DOHH2 (cell line): ENCODE results near the gene SLC29A4.

ENCODE experiments used
- H3F3A ChIP-seq: fragments of 200-600 bp; sonication (generic), shearing (Covaris generic); 2 replicates; pipeline ENCODE4 v1.6.0; 2016; ENCODE audit warnings: antibody characterized with exemption, mild to moderate bottlenecking; ENCODE audit not compliant: control insufficient read depth, insufficient read depth
- H3K27ac ChIP-seq: fragments of 200-600 bp; sonication (generic); 2 replicates; pipeline ENCODE4 v1.5.1; 2014; ENCODE audit warnings: low read depth, mild to moderate bottlenecking, low read length, moderate library complexity
- H3K27me3 ChIP-seq: fragments of 200-600 bp; sonication (generic); 2 replicates; pipeline ENCODE4 v1.6.1; 2014; ENCODE audit warnings: mild to moderate bottlenecking, low read length, mixed read lengths; ENCODE audit not compliant: control insufficient read depth
- H3K36me3 ChIP-seq: fragments of 200-600 bp; sonication (generic); 2 replicates; pipeline ENCODE4 v1.6.1; 2014; ENCODE audit warnings: mild to moderate bottlenecking, low read length, moderate library complexity, mixed read lengths; ENCODE audit not compliant: control insufficient read depth
- H3K4me1 ChIP-seq: fragments of 200-600 bp; sonication (generic); 2 replicates; pipeline ENCODE4 v1.6.1; 2014; ENCODE audit warnings: mild to moderate bottlenecking, low read length, mixed read lengths; ENCODE audit not compliant: control insufficient read depth
- H3K4me2 ChIP-seq: fragments of 200-600 bp; sonication (generic); 2 replicates; pipeline ENCODE4 v1.6.0; 2014; ENCODE audit warnings: mild to moderate bottlenecking, low read length, moderate library complexity
- H3K4me3 ChIP-seq: fragments of 200-600 bp; sonication (generic); 2 replicates; pipeline ENCODE4 v1.5.1; 2014; ENCODE audit warnings: mild to moderate bottlenecking, low read length, mixed read lengths
- H3K79me2 ChIP-seq: fragments of 200-600 bp; sonication (generic); 2 replicates; pipeline ENCODE4 v1.6.1; 2014; ENCODE audit warnings: mild to moderate bottlenecking, low read length, mixed read lengths; ENCODE audit not compliant: control insufficient read depth
- H3K9me2 ChIP-seq: fragments of 200-600 bp; sonication (generic); replicated peaks from 2 replicates; pipeline ENCODE4 v1.6.1; 2014; ENCODE audit warnings: mild to moderate bottlenecking, low read length, mixed read lengths; ENCODE audit not compliant: control insufficient read depth
- H3K9me3 ChIP-seq: fragments of 200-600 bp; sonication (generic); 2 replicates; pipeline ENCODE4 v1.6.1; 2014; ENCODE audit warnings: antibody characterized with exemption, low read length, mixed read lengths; ENCODE audit not compliant: control insufficient read depth, insufficient read depth
- H4K20me1 ChIP-seq: fragments of 200-600 bp; sonication (generic); 2 replicates; pipeline ENCODE4 v1.6.0; 2014; ENCODE audit warnings: low read depth, mild to moderate bottlenecking, antibody characterized with exemption, low read length, moderate library complexity; ENCODE audit not compliant: control insufficient read depth, insufficient read depth
- CTCF ChIP-seq: fragments of 200-600 bp; sonication (generic); IDR thresholded peaks from one replicate; pipeline ENCODE4 v1.5.1; 2014; ENCODE audit warnings: antibody characterized with exemption, mild to moderate bottlenecking, low read depth, low read length; ENCODE audit not compliant: poor library complexity, severe bottlenecking
- EZH2phosphoT487 ChIP-seq: fragments of 200-600 bp; sonication (generic); IDR thresholded peaks from 2 replicates; pipeline ENCODE4 v1.6.1; 2017; ENCODE audit warnings: borderline replicate concordance, mild to moderate bottlenecking, antibody characterized with exemption, low read length, moderate library complexity, mixed read lengths

Gene SLC29A4

GRCh38 chr7:5352440-5353010 lies 69.8 kb downstream of the SLC29A4 start:
- no peak for TF ChIP-seq CTCF
- TF ChIP-seq EZH2phosphoT487, result no peak
- Histone ChIP-seq H3K36me3 (peaks cover 12% of the 10 kb centered on the region; the same call in 1 of the 2 replicates), H3K4me1 (no peaks in the 10 kb centered on the region), H4K20me1 (peaks cover 6% of the 10 kb centered on the region; the same call in 1 of the 2 replicates), H3F3A (no peaks in the 10 kb centered on the region), H3K9me3 (no peaks in the 10 kb centered on the region), H3K27me3 (no peaks in the 10 kb centered on the region), H3K4me2 (no peak overlapping the region), H3K27ac (no peak overlapping the region), H3K4me3 (no peak overlapping the region), H3K79me2 (peaks cover 7% of the 10 kb centered on the region; the same call in 1 of the 2 replicates), H3K9me2 (no peaks in the 10 kb centered on the region)

- H3K27me3 ChIP-seq, result no peaks in the 10 kb centered on the region
- H3K4me2 ChIP-seq, result no peak overlapping the region
- no peaks in the 10 kb centered on the region for H3K9me2 ChIP-seq
- no peaks in the 10 kb centered on the region for H3K9me3 ChIP-seq
- no peak overlapping the region for H3K27ac ChIP-seq
- H3K4me1 ChIP-seq, result no peaks in the 10 kb centered on the region
- no peak for TF ChIP-seq EZH2phosphoT487
- no peak for TF ChIP-seq CTCF
- peaks cover 7% of the 10 kb centered on the region; the same call in 1 of the 2 replicates for H3K79me2 ChIP-seq
- no peaks in the 10 kb centered on the region for H3F3A ChIP-seq
- H4K20me1 ChIP-seq, result peaks cover 6% of the 10 kb centered on the region; the same call in 1 of the 2 replicates
- peaks cover 21% of the 10 kb centered on the region; the same call in 1 of the 2 replicates for H3K36me3 ChIP-seq
- H3K4me3 ChIP-seq, result no peak overlapping the region
Observed at GRCh38 chr7:5354460-5355232, 71.9 kb downstream of the SLC29A4 start.
